HG03103 (cell line): ENCODE results near the gene CASKIN2.
"Not testable (repeated sequence)": the region's sequence is repeated elsewhere in the genome, so short reads cannot be mapped to it uniquely, and the experiment has no call there.

Experiments
- ATAC-seq: cut with Tn5 transposase; IDR thresholded peaks from one replicate; pipeline ENCODE4 v1.9.1; 2021; ENCODE audit warnings: low read depth; ENCODE audit not compliant: unreplicated experiment

The CASKIN2 gene

GRCh38 chr17:75524269-75524969 lies 9.1 kb upstream of the CASKIN2 start:
- no peak for ATAC-seq

- ATAC-seq, result no peak
Observed at GRCh38 chr17:75523647-75524046, 8.3 kb upstream of the CASKIN2 start.

GRCh38 chr17:75521951-75522727 lies 6.8 kb upstream of the CASKIN2 start:
- no peak for ATAC-seq

GRCh38 chr17:75521290-75521689 lies 6.0 kb upstream of the CASKIN2 start:
- no peak for ATAC-seq

GRCh38 chr17:75520413-75520812 lies 5.1 kb upstream of the CASKIN2 start:
- not testable (repeated sequence) for ATAC-seq

- no peak for ATAC-seq
Observed at GRCh38 chr17:75518983-75519537, 3.7 kb upstream of the CASKIN2 start.

GRCh38 chr17:75518201-75518600 lies 2.9 kb upstream of the CASKIN2 start:
- no peak for ATAC-seq

GRCh38 chr17:75517297-75517865 lies 2.0 kb upstream of the CASKIN2 start:
- no peak for ATAC-seq

- peak; percentile 5 for ATAC-seq
Observed at GRCh38 chr17:75516619-75517296, 1.4 kb upstream of the CASKIN2 start.

GRCh38 chr17:75516255-75516618 lies 900 bp upstream of the CASKIN2 start, which contains the start of gene TSEN54:
TSS of gene TSEN54 (plus strand) at chr17:75516528. CDS start at chr17:75516561, 33 bp downstream.
- ATAC-seq, result peak; percentile 53

GRCh38 chr17:75514919-75515495 lies 330 bp downstream of the CASKIN2 start:
- no peak for ATAC-seq

- ATAC-seq, result no peak
Observed at GRCh38 chr17:75514299-75514918, 928 bp downstream of the CASKIN2 start.

- no peak for ATAC-seq
Observed at GRCh38 chr17:75513641-75514000, 1.7 kb downstream of the CASKIN2 start.

- ATAC-seq, result no peak
Observed at GRCh38 chr17:75512926-75513640, 2.3 kb downstream of the CASKIN2 start.

- ATAC-seq, result no peak
Observed at GRCh38 chr17:75511610-75512575, 3.4 kb downstream of the CASKIN2 start.

GRCh38 chr17:75511270-75511609 lies 4.1 kb downstream of the CASKIN2 start:
- ATAC-seq, result no peak

GRCh38 chr17:75509528-75510258 lies 5.6 kb downstream of the CASKIN2 start:
- no peak for ATAC-seq

- no peak for ATAC-seq
Observed at GRCh38 chr17:75508931-75509361, 6.4 kb downstream of the CASKIN2 start.
